WTC11 (cell line): ENCODE results near the gene MZT1. TPM values are rescaled to one million over a fixed set of nuclear protein-coding genes. Genes with fewer than 3 reads are reported as not detected.
"Not testable (repeated sequence)": the region's sequence is repeated elsewhere in the genome, so short reads cannot be mapped to it uniquely, and the experiment has no call there.

ENCODE experiments used
- ATAC-seq: fragments of 200-7000 bp; cut with Tn5 transposase; 2 replicates; pipeline ENCODE4 v1.10.0; 2021; ENCODE audit warnings: mild to moderate bottlenecking, moderate library complexity
- CTCF ChIA-PET: fragments of 300-600 bp; sonication (Branson Sonifier 250); formaldehyde crosslinking; loops from one replicate; lab custom pipeline; 2021; ENCODE audit warnings: antibody characterized with exemption; lab: Charles Lee
- POLR2A ChIA-PET: fragments of 350-600 bp; sonication (Branson Sonifier 250); formaldehyde crosslinking; loops from one replicate; lab custom pipeline; 2021; ENCODE audit warnings: antibody characterized with exemption; lab: Charles Lee
- DNase-seq: peaks from one replicate; pipeline ENCODE4 v3.0.0; 2021; ENCODE audit warnings: low spot score
- H3K27ac Mint-ChIP-seq: 2 replicates; pipeline ENCODE4 v1.8.0; 2021; ENCODE audit warnings: mixed read lengths
- H3K27me3 Mint-ChIP-seq: 2 replicates; pipeline ENCODE4 v1.8.0; 2021; ENCODE audit warnings: low read depth, mild to moderate bottlenecking, moderate library complexity, mixed read lengths
- H3K36me3 Mint-ChIP-seq: 2 replicates; pipeline ENCODE4 v1.8.0; 2021; ENCODE audit warnings: mixed read lengths
- H3K4me1 Mint-ChIP-seq: 2 replicates; pipeline ENCODE4 v1.8.0; 2022; ENCODE audit warnings: mixed read lengths
- H3K4me3 Mint-ChIP-seq: 2 replicates; pipeline ENCODE4 v1.8.0; 2021; ENCODE audit warnings: mild to moderate bottlenecking, moderate library complexity, mixed read lengths
- H3K9me3 Mint-ChIP-seq: 2 replicates; pipeline ENCODE4 v1.8.0; 2021; ENCODE audit warnings: mixed read lengths
- ARID4B ChIP-seq: sonication (generic); formaldehyde crosslinking; IDR thresholded peaks from 2 replicates; pipeline ENCODE4 v1.8.0; 2023; ENCODE audit warnings: missing genetic modification reagents, mild to moderate bottlenecking, borderline replicate concordance
- ATF3 ChIP-seq: sonication (generic); formaldehyde crosslinking; conservative IDR thresholded peaks from 2 replicates; pipeline ENCODE4 v1.8.1; 2022; ENCODE audit warnings: mild to moderate bottlenecking, missing genetic modification reagents
- E2F5 ChIP-seq: sonication (generic); formaldehyde crosslinking; IDR thresholded peaks from 2 replicates; pipeline ENCODE4 v1.8.1; 2022; ENCODE audit warnings: mild to moderate bottlenecking, moderate library complexity, missing genetic modification reagents
- ERG ChIP-seq: fragments of 250-450 bp; sonication (Bioruptor Pico); IDR thresholded peaks from 2 replicates; pipeline ENCODE4 v1.8.0; 2021; ENCODE audit warnings: mild to moderate bottlenecking
- FOXK1 ChIP-seq: sonication (generic); formaldehyde crosslinking; IDR thresholded peaks from 2 replicates; pipeline ENCODE4 v1.8.0; 2022; ENCODE audit warnings: mild to moderate bottlenecking, moderate library complexity, missing genetic modification reagents
- GABPB1 ChIP-seq: sonication (generic); formaldehyde crosslinking; IDR thresholded peaks from 2 replicates; pipeline ENCODE4 v1.8.1; 2023; ENCODE audit warnings: mild to moderate bottlenecking, missing genetic modification reagents
- HMGXB4 ChIP-seq: sonication (generic); formaldehyde crosslinking; IDR thresholded peaks from 2 replicates; pipeline ENCODE4 v1.8.1; 2023; ENCODE audit warnings: mild to moderate bottlenecking, moderate library complexity, missing genetic modification reagents
- SMAD4 ChIP-seq: sonication (generic); formaldehyde crosslinking; IDR thresholded peaks from 2 replicates; pipeline ENCODE4 v1.8.0; 2022; ENCODE audit warnings: mild to moderate bottlenecking, missing genetic modification reagents
- STAT6 ChIP-seq: sonication (generic); formaldehyde crosslinking; conservative IDR thresholded peaks from 2 replicates; pipeline ENCODE4 v1.8.1; 2023; ENCODE audit warnings: mild to moderate bottlenecking, low read depth, missing genetic modification reagents, moderate library complexity
- TCF7 ChIP-seq: sonication (generic); formaldehyde crosslinking; IDR thresholded peaks from 2 replicates; pipeline ENCODE4 v1.8.0; 2022; ENCODE audit warnings: mild to moderate bottlenecking, low read depth, missing genetic modification reagents, moderate library complexity
- TEAD1 ChIP-seq: sonication (generic); formaldehyde crosslinking; IDR thresholded peaks from 2 replicates; pipeline ENCODE4 v1.8.0; 2022; ENCODE audit warnings: mild to moderate bottlenecking, missing genetic modification reagents
- ZNF263 ChIP-seq: sonication (generic); formaldehyde crosslinking; IDR thresholded peaks from 2 replicates; pipeline ENCODE4 v1.8.1; 2022; ENCODE audit warnings: low read depth, mild to moderate bottlenecking, moderate library complexity, missing genetic modification reagents
- total RNA-seq: library from RNA; stranded (reverse); gene quantifications from 3 replicates; pipeline ENCODE4 v1.2.3, GENCODE V29; 2021

Gene MZT1
- total RNA-seq, 1 experiment from 2014 or later, result 23.5 TPM

- Mint-ChIP-seq H3K4me1 (peaks cover 32% of the 10 kb centered on the region), H3K27me3 (no peaks in the 10 kb centered on the region), H3K9me3 (no peaks in the 10 kb centered on the region), H3K27ac (peak overlapping the region; percentile 78; the same call in 1 of the 2 replicates), H3K4me3 (peak overlapping the region; percentile 91), H3K36me3 (peaks cover 12% of the 10 kb centered on the region)
- ChIA-PET CTCF (no interaction called here), POLR2A (no interaction called here)
- ATAC-seq (peak; percentile 38), DNase-seq (peak; percentile 60)
- TF ChIP-seq ARID4B (CRISPR knock-in tag), result no peak
- TF ChIP-seq SMAD4 (CRISPR knock-in tag), result no peak
- no peak for TF ChIP-seq E2F5 (CRISPR knock-in tag)
- 0 out of 2 replicates have a peak, but pooled peaks have one; percentile 2 for TF ChIP-seq TCF7 (CRISPR knock-in tag)
- TF ChIP-seq ATF3, result 0 out of 2 replicates have a peak, but pooled peaks have one; percentile 12
- 0 out of 2 replicates have a peak, but pooled peaks have one; percentile 27 for TF ChIP-seq HMGXB4 (CRISPR knock-in tag)
- no peak for TF ChIP-seq ERG (CRISPR knock-in tag)
- TF ChIP-seq FOXK1 (CRISPR knock-in tag), result no peak
- no peak for TF ChIP-seq STAT6
- no peak for TF ChIP-seq GABPB1 (CRISPR knock-in tag)
- no peak for TF ChIP-seq TEAD1 (CRISPR knock-in tag)
- no peak for TF ChIP-seq ZNF263 (CRISPR knock-in tag)
These were observed 558 bp downstream of the MZT1 start for GRCh38 chr13:72726726-72727416.

- ATAC-seq, H3K27me3 Mint-ChIP-seq, H3K9me3 Mint-ChIP-seq, POLR2A ChIA-PET, H3K27ac Mint-ChIP-seq, DNase-seq, H3K36me3 Mint-ChIP-seq: not testable (repeated sequence)
- H3K4me3 Mint-ChIP-seq, result peak overlapping the region; percentile 91
- H3K4me1 Mint-ChIP-seq, result peaks cover 32% of the 10 kb centered on the region
- CTCF ChIA-PET, result interaction anchor here (0.6 kb wide), 1 partner anchor 114 kb away, joined by 5 read pairs; no protein-coding TSS in a partner anchor
These were observed 1.2 kb downstream of the MZT1 start for GRCh38 chr13:72726185-72726584.
